GM12872 (cell line): Measurements from ENCODE around the gene SNX2.

Experiments used
- CTCF ChIP-seq: IDR thresholded peaks from 3 replicates; pipeline ENCODE4 v1.5.1; 2011; ENCODE audit warnings: low read depth, mild to moderate bottlenecking, low read length, moderate library complexity; ENCODE audit not compliant: insufficient read depth

The SNX2 gene

GRCh38 chr5:122774861-122775549 lies at the start of gene SNX2:
SNX2 (plus strand) TSS chr5:122775080; CDS start chr5:122775104, 24 bp downstream.
- TF ChIP-seq CTCF = peak; percentile 45; the same call in 1 of the 3 replicates

GRCh38 chr5:122727112-122727541 lies 47.8 kb upstream of the SNX2 start:
- TF ChIP-seq CTCF = no peak

GRCh38 chr5:122730037-122730436 lies 44.8 kb upstream of the SNX2 start:
- TF ChIP-seq CTCF = no peak

- TF ChIP-seq CTCF = no peak
These were observed 44.4 kb upstream of the SNX2 start for GRCh38 chr5:122730456-122730855.

- no peak for TF ChIP-seq CTCF
These were observed 38.6 kb upstream of the SNX2 start for GRCh38 chr5:122736086-122736845.

- no peak for TF ChIP-seq CTCF
These were observed 36.8 kb upstream of the SNX2 start for GRCh38 chr5:122738088-122738487.

- no peak for TF ChIP-seq CTCF
These were observed 33.2 kb upstream of the SNX2 start for GRCh38 chr5:122741681-122742080.
